ENCODE measurements around the gene LIPC.

GRCh38 chr15:58427987-58428386 is 3.8 kb upstream of the LIPC start:
- TF ChIP-seq REST (IDR thresholded peaks at IDR 0.05; ENCODE audit: low read depth) (no peak), EP300 (IDR thresholded peaks at IDR 0.05; ENCODE audit: borderline replicate concordance) (no peak), MAX (IDR thresholded peaks at IDR 0.05) (no peak)
